ENCODE measurements around the gene HOXB7.

HOXB7 gene

GRCh38 chr17:48610282-48611211 lies at the start of gene HOXB7:
Gene HOXB7, minus strand, starts transcription at chr17:48611017. Its CDS starts 99 bp downstream, at chr17:48610918.
- DNase-seq (ENCODE audit: low read depth), result no peak

GRCh38 chr17:48655913-48656312 lies 45.1 kb upstream of the HOXB7 start:
- DNase-seq (ENCODE audit: low read depth), result no peak

GRCh38 chr17:48649741-48650140 lies 38.9 kb upstream of the HOXB7 start:
- DNase-seq (ENCODE audit: low read depth), result no peak

- no peak for DNase-seq (ENCODE audit: low read depth)
Observed at GRCh38 chr17:48647963-48648245, 37.1 kb upstream of the HOXB7 start.

- no peak for DNase-seq (ENCODE audit: low read depth)
Observed at GRCh38 chr17:48647103-48647962, 36.5 kb upstream of the HOXB7 start.

- DNase-seq (ENCODE audit: low read depth), result no peak
Observed at GRCh38 chr17:48646183-48647102, 35.6 kb upstream of the HOXB7 start.

- DNase-seq (ENCODE audit: low read depth), result no peak
Observed at GRCh38 chr17:48645639-48646182, 34.9 kb upstream of the HOXB7 start.

GRCh38 chr17:48644910-48645557 lies 34.2 kb upstream of the HOXB7 start:
- DNase-seq (ENCODE audit: low read depth), result no peak

GRCh38 chr17:48644159-48644558 lies 33.3 kb upstream of the HOXB7 start:
- DNase-seq (ENCODE audit: low read depth), result no peak

GRCh38 chr17:48643697-48644012 lies 32.8 kb upstream of the HOXB7 start:
- DNase-seq (ENCODE audit: low read depth), result no peak

- no peak for DNase-seq (ENCODE audit: low read depth)
Observed at GRCh38 chr17:48642843-48643696, 32.3 kb upstream of the HOXB7 start.

- DNase-seq (ENCODE audit: low read depth), result no peak
Observed at GRCh38 chr17:48642059-48642842, 31.4 kb upstream of the HOXB7 start.

- no peak for DNase-seq (ENCODE audit: low read depth)
Observed at GRCh38 chr17:48641541-48642058, 30.8 kb upstream of the HOXB7 start.

GRCh38 chr17:48640858-48641180 lies 30.0 kb upstream of the HOXB7 start:
- DNase-seq (ENCODE audit: low read depth), result no peak

- no peak for DNase-seq (ENCODE audit: low read depth)
Observed at GRCh38 chr17:48639982-48640857, 29.4 kb upstream of the HOXB7 start.

- no peak for DNase-seq (ENCODE audit: low read depth)
Observed at GRCh38 chr17:48639136-48639535, 28.3 kb upstream of the HOXB7 start.

- DNase-seq (ENCODE audit: low read depth), result no peak
Observed at GRCh38 chr17:48637323-48638260, 26.8 kb upstream of the HOXB7 start.

Measured in stimulated activated CD8-positive, alpha-beta memory T cell treated with anti-CD3 and anti-CD28 coated beads, Interleukin-15, amount 100 ng/mL, for 1 hour (primary cell).